Measurements from ENCODE around the gene NADSYN1. TPM values are rescaled to one million over a fixed set of nuclear protein-coding genes. Genes with fewer than 3 reads are reported as not detected.

NADSYN1 gene
- total RNA-seq, 1 experiment from 2014 or later = 91.3 TPM

DNA sequence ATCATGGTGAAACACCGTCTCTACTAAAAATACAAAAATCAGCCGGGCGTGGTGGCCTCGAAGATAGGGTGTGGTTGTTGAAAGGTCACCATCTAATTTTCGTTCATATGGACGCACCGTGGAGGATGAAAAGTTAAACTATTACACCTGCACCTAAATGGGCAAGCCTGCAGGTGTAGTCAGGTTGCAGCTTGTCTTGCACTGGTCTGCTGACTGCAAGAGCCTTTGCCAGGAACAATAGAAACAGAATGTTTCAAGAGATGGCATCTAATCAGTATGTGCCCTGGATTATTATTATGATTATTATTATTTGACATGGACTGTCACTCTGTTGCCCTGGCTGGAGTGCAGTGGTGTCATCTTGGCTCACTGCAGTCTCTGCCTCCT, 908 bp downstream of the NADSYN1 start:
- POLR2A ChIA-PET = interaction anchor here (1.6 kb wide), 1 partner anchor 10 kb away, joined by 6 read pairs; no protein-coding TSS in a partner anchor
- no TSS peak for BruUV-seq (replicated peaks)
- H3K9me3 Mint-ChIP-seq (ENCODE audit: unreplicated experiment) = no peaks in the 10 kb centered on the region
- intact Hi-C loops (cut with micrococcal nuclease; ENCODE audit: unreplicated experiment) = loop anchor here (1.0 to 5.0 kb wide), 4 partner anchors 16 to 202 kb away; partner anchors contain the start of gene SHANK2
- H3K27me3 ChIP-seq (replicated peaks; ENCODE audit: control insufficient read depth, insufficient read depth, low read length) = no peaks in the 10 kb centered on the region
- H3K36me3 Mint-ChIP-seq (ENCODE audit: insufficient read depth, unreplicated experiment) = peaks cover 62% of the 10 kb centered on the region
- H3K4me3 ChIP-seq (ENCODE audit: low read depth, low read length) = peak overlapping the region; percentile 72
- peak overlapping the region; percentile 76 for H3K27ac Mint-ChIP-seq (ENCODE audit: unreplicated experiment)
- TF ChIP-seq, protein P1, sequence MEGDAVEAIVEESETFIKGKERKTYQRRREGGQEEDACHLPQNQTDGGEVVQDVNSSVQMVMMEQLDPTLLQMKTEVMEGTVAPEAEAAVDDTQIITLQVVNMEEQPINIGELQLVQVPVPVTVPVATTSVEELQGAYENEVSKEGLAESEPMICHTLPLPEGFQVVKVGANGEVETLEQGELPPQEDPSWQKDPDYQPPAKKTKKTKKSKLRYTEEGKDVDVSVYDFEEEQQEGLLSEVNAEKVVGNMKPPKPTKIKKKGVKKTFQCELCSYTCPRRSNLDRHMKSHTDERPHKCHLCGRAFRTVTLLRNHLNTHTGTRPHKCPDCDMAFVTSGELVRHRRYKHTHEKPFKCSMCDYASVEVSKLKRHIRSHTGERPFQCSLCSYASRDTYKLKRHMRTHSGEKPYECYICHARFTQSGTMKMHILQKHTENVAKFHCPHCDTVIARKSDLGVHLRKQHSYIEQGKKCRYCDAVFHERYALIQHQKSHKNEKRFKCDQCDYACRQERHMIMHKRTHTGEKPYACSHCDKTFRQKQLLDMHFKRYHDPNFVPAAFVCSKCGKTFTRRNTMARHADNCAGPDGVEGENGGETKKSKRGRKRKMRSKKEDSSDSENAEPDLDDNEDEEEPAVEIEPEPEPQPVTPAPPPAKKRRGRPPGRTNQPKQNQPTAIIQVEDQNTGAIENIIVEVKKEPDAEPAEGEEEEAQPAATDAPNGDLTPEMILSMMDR (IDR thresholded peaks at IDR 0.05; ENCODE audit: insufficient read depth in 1 of 2, low read depth in 1 of 2, low read length in 1 of 2, severe bottlenecking in 1 of 2, unreplicated experiment in 1 of 2) = no peak
- DNase-seq = no peak
- peaks cover 29% of the 10 kb centered on the region for H3K4me1 Mint-ChIP-seq (ENCODE audit: low read depth, unreplicated experiment)
- H3K4me1 ChIP-seq = peaks cover 19% of the 10 kb centered on the region
- CTCF ChIA-PET = interaction anchor here (0.5 kb wide), 1 partner anchor 28 kb away, joined by 3 read pairs; no protein-coding TSS in a partner anchor
- no peaks in the 10 kb centered on the region for H3K27me3 Mint-ChIP-seq (ENCODE audit: insufficient read depth, unreplicated experiment)
- H3K9me3 ChIP-seq = no peaks in the 10 kb centered on the region
- H3K36me3 ChIP-seq (ENCODE audit: control insufficient read depth, insufficient read depth, low read length) = peaks cover 7% of the 10 kb centered on the region
- peak overlapping the region; percentile 85 for H3K4me3 Mint-ChIP-seq (ENCODE audit: unreplicated experiment)

DNA sequence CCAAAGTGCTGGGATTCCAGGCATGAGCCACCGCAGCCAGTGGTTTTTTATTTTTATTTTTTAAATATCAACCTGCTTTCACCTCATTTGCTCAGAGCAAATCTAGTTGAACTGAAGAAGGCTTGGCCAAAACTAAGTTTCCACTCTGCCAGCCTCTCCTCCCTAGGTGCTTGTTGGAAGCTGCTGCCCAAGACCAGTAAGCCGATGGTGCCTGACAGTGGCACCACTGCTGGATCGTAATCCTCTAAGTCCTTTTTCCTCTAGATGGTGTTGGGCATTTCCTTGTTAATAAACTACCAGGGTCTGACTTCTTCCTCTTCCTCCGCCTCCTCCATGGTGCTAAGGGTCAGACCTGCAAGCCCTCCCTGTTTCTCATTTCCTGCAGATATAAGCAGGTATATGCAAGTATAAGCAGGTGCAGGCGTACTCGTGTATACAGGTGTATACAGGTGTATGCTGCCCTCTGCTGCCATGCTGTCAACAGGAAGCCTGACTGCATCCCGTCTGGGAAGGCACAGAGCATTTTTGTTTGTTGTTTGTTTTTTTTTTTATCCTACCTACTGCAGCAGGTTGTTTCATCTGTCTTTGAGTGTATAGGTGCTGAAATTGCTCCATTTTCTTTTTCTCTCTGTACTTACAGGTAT, 1.6 kb downstream of the NADSYN1 start:
- H3K36me3 Mint-ChIP-seq (ENCODE audit: insufficient read depth, unreplicated experiment) = peaks cover 62% of the 10 kb centered on the region
- intact Hi-C loops (cut with micrococcal nuclease; ENCODE audit: unreplicated experiment) = loop anchor here (5.0 kb wide), 1 partner anchor 202 kb away; the partner anchor contains the start of gene SHANK2
- Histone ChIP-seq H3K4me1 (peaks cover 19% of the 10 kb centered on the region), H3K9me3 (no peaks in the 10 kb centered on the region), H3K36me3 (ENCODE audit: control insufficient read depth, insufficient read depth, low read length) (peaks cover 11% of the 10 kb centered on the region), H3K27me3 (replicated peaks; ENCODE audit: control insufficient read depth, insufficient read depth, low read length) (no peaks in the 10 kb centered on the region), H3K4me3 (ENCODE audit: low read depth, low read length) (no peak overlapping the region)
- H3K4me3 Mint-ChIP-seq (ENCODE audit: unreplicated experiment) = peak overlapping the region; percentile 56
- peak in 1 of 2 experiments; percentile 56 for DNase-seq
- H3K27ac Mint-ChIP-seq (ENCODE audit: unreplicated experiment) = no peak overlapping the region
- ChIA-PET POLR2A (no interaction called here), CTCF (no interaction called here)
- TF ChIP-seq, protein P1 (IDR thresholded peaks at IDR 0.05; ENCODE audit: insufficient read depth in 1 of 2, low read depth in 1 of 2, low read length in 1 of 2, severe bottlenecking in 1 of 2, unreplicated experiment in 1 of 2) = peak; percentile 26 to 34
- H3K9me3 Mint-ChIP-seq (ENCODE audit: unreplicated experiment) = no peaks in the 10 kb centered on the region
- BruUV-seq (replicated peaks) = no TSS peak
- H3K27me3 Mint-ChIP-seq (ENCODE audit: insufficient read depth, unreplicated experiment) = no peaks in the 10 kb centered on the region
- peaks cover 22% of the 10 kb centered on the region for H3K4me1 Mint-ChIP-seq (ENCODE audit: low read depth, unreplicated experiment)

DNA sequence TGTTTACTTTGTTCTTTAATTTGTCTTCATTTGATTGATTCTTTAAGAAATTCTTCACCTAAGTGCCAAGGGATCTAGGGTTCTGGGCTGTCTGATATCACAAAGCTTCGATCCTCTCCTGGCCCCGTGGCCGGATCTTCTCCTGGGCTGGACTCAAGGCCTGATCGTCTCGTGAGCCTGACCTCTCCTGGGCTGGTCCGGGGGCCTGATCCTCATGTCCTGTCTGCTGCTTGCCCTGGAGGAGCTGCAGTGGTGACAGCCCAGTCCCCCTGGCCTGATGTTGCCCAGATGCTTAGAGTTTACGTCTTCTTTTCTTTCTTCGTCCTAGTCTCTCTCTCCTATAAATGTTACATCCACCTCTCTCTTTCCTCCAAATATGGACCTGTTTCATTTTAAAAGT, 3.3 kb downstream of the NADSYN1 start:
- ChIA-PET POLR2A (no interaction called here), CTCF (no interaction called here)
- Histone ChIP-seq H3K4me3 (ENCODE audit: low read depth, low read length) (no peak overlapping the region), H3K27me3 (replicated peaks; ENCODE audit: control insufficient read depth, insufficient read depth, low read length) (no peaks in the 10 kb centered on the region), H3K9me3 (no peaks in the 10 kb centered on the region), H3K4me1 (peaks cover 9% of the 10 kb centered on the region), H3K36me3 (ENCODE audit: control insufficient read depth, insufficient read depth, low read length) (peaks cover 11% of the 10 kb centered on the region)
- no peaks in the 10 kb centered on the region for H3K9me3 Mint-ChIP-seq (ENCODE audit: unreplicated experiment)
- no peaks in the 10 kb centered on the region for H3K27me3 Mint-ChIP-seq (ENCODE audit: insufficient read depth, unreplicated experiment)
- H3K27ac Mint-ChIP-seq (ENCODE audit: unreplicated experiment) = no peak overlapping the region
- DNase-seq = no peak
- intact Hi-C loops (cut with micrococcal nuclease; ENCODE audit: unreplicated experiment) = no loop called here
- TF ChIP-seq, protein P1 (IDR thresholded peaks at IDR 0.05; ENCODE audit: insufficient read depth in 1 of 2, low read depth in 1 of 2, low read length in 1 of 2, severe bottlenecking in 1 of 2, unreplicated experiment in 1 of 2) = no peak
- no peak overlapping the region for H3K4me3 Mint-ChIP-seq (ENCODE audit: unreplicated experiment)
- peaks cover 77% of the 10 kb centered on the region for H3K36me3 Mint-ChIP-seq (ENCODE audit: insufficient read depth, unreplicated experiment)
- peaks cover 16% of the 10 kb centered on the region for H3K4me1 Mint-ChIP-seq (ENCODE audit: low read depth, unreplicated experiment)
- no TSS peak for BruUV-seq (replicated peaks)

Data from Caco-2 (cell line).